Measurements from ENCODE around the gene SUSD6.

SUSD6 gene

GRCh38 chr14:69611172-69612013, at the start of gene SUSD6:
Gene SUSD6, plus strand, starts transcription at chr14:69611596. Its CDS starts 46,997 bp downstream, at chr14:69658593.
- peak; percentile 81 for DNase-seq (ENCODE audit: low read depth)

- DNase-seq (ENCODE audit: low read depth) = no peak
Measured at GRCh38 chr14:69561893-69562292, 49.5 kb upstream of the SUSD6 start.

DNA sequence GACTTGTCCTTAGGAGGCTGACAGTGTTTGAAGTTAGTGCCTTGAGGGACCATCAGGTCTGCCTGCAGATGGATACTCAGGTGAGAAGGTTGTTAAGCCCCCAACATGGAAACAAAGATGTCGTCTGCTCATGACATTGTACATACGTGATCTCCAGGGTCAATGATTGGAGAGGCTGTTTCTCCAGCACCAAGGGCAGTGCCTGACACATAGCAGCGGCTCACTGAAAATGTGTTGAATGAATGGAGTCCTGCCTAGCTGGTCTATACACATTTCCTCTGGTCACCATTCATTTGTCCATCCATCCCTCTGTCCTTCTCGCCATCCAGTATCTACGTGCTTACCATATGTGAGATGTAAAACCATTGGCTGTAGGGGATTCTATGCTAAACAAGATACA, 43.8 kb upstream of the SUSD6 start:
- DNase-seq (ENCODE audit: low read depth) = no peak

- no peak for DNase-seq (ENCODE audit: low read depth)
Measured at GRCh38 chr14:69569859-69570258, 41.5 kb upstream of the SUSD6 start.

- no peak for DNase-seq (ENCODE audit: low read depth)
Measured at GRCh38 chr14:69570836-69571330, 40.5 kb upstream of the SUSD6 start.

DNA sequence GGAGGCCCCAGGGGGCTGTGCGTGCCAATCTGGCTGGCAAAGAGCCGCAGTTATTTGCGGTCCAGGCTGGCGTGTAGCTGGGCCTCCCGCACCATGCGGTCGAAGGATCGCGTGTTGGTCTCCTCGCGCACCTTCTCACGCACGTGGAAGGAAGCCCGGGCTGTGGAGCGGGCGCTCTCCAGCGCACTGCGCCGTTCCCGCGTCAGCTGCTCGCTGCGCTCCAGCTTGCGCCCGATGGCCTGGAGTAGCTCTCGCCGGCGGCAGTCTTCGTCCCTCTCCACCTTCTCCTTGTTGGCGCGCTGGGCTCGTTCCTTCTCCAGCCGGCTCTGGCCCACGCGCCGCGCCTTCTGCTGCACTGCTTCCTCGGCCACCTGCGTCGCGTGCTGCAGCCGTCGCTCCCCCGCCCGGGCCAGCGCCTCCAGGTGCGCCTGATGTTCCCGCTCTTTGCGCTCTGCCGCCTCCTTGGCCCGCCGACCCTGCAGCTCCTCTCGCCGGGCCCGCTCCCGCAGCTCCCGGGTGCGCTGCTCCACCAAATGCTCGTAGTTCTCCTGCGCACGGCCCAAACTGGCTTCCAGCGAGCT, 39.9 kb upstream of the SUSD6 start:
- DNase-seq (ENCODE audit: low read depth) = no peak

DNA sequence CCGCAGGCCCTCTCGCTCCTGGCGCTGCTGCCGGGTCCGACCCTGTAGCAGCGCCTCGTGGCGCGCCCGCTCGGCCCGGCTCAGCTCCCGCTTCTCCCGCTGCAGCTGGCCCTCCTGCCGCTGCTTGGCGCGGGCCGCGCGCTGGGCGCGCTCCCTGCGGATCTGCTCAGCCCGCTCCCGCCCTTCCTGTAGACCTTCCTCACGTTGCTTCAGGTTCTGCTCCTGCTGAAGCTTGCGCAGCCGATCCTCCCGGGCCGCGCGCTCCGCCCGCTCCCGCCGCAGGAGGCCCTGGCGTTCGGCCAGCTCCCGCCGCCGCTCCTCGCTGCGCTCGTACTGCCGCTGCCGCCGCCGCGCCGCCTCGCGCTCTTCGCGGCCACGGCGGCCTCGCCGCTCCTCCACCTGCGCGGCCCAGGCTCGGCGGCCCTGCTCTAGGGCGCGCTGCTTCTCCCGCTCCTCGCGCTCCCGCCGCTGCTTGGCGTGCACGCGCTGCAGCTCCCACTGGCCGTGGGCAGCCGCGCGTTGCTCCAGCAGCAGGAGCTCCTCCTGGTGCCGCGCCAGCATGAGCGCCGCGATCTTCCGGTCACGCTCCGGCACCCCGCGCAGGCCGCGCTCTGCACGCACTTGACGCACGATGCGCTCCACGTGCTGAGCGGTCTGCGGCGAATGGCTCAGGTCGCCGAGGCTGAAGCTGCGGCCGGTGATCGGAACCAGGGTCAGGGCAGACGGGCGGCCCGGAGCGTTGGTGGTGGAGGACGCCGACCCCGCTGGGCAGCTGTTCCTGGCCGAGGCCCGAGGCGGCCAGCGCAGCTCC, 39.2 kb upstream of the SUSD6 start:
- peak; percentile 24 for DNase-seq (ENCODE audit: low read depth)

DNA sequence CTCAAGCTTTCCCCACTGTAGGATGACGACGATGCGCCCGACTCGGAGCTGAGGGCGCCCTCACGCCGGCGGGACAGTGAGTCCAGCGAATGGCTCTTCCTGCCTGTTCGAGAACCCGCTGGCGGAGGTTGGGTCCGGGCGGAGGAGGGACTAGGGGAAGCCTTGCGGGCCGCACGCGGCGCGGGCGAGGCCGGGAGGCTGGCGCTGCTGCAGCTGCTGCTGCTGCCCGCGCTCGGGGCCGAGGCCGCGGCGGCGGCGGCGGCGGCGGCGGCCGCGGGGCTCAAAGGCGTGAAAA, 38.6 kb upstream of the SUSD6 start:
- DNase-seq (ENCODE audit: low read depth) = no peak

GRCh38 chr14:69573205-69573830, 38.1 kb upstream of the SUSD6 start:
- no peak for DNase-seq (ENCODE audit: low read depth)

- DNase-seq (ENCODE audit: low read depth) = no peak
Measured at GRCh38 chr14:69573831-69574262, 37.5 kb upstream of the SUSD6 start.

DNA sequence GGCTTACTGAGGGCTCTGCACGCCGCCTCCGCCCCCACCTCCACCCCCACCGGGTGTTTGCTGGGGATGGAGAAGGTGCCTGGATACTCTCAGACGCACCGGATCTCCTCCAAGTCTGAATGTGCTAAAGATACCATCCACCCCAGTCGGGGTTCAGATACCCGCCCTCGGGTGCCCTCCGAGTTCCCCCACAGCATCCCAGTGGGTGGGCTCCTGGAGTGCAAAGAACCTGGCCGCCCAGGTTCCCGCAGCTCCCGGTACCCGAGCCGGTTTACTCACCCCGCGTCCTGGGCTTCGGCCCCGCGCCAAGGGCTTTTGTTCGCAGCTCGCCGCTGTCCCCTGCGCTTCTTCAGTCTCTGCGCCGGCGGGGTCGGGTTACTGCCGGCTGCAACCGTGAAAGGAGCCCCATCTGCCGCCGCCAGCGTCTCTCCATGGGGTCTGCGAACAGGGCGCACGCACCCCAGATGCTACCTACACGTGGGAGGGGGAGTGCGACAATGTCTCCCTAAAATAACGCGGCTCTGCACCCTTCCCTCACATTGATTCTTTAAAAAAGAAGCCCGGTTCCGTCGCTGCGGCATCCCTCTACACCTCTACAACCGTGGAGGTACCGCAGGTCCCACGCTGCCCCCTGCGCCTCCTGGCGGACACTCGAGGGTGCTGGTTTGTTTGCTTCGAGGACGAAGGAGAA, 37.0 kb upstream of the SUSD6 start, which contains the start of gene CCDC177:
Gene CCDC177 (minus strand): TSS at position 609 of the 691 bp plus-strand sequence. CDS start 1,249 bp downstream, outside the sequence.
- DNase-seq (ENCODE audit: low read depth) = peak; percentile 29

DNA sequence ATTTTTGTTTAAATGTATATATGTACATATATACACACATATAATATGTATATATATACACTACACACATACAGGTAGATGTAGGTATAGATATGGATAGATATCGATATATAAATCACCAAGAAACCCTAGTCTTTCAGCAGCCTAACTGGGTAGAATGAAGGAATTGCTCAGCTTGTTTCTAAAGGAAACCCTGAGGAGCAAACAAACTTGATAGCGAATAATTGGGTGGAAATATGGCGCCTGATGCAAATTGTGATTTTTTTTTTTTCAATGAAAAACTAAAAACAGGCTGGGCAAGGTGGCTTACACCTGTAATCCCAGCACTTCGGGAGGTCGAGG, 36.5 kb upstream of the SUSD6 start:
- DNase-seq (ENCODE audit: low read depth) = no peak

- no peak for DNase-seq (ENCODE audit: low read depth)
Measured at GRCh38 chr14:69579476-69579875, 31.9 kb upstream of the SUSD6 start.

- DNase-seq (ENCODE audit: low read depth) = peak; percentile 100
Measured at GRCh38 chr14:69580009-69580577, 31.3 kb upstream of the SUSD6 start.

- DNase-seq (ENCODE audit: low read depth) = no peak
Measured at GRCh38 chr14:69581316-69581935, 30.0 kb upstream of the SUSD6 start.

GRCh38 chr14:69582212-69582611, 29.2 kb upstream of the SUSD6 start:
- no peak for DNase-seq (ENCODE audit: low read depth)

DNA sequence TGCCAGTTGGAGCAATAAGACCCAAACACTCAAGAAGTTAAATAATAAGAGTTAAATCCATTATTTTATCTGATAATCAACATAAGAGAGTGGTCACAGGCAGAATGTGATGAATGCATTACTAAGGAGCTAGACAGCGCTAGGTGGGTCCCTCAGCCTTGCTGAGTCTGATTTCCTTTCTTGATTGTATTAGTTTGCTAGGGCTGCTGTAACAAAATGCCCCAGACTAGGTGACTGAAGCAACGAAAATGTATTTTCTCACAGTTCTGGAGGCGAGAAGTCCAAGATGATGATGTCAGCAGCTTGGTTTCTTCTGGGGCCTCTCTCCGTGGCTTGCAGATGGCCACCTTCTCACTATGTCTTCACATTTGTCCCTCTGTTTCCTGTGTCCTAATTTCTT, 28.6 kb upstream of the SUSD6 start:
- DNase-seq (ENCODE audit: low read depth) = no peak

DNA sequence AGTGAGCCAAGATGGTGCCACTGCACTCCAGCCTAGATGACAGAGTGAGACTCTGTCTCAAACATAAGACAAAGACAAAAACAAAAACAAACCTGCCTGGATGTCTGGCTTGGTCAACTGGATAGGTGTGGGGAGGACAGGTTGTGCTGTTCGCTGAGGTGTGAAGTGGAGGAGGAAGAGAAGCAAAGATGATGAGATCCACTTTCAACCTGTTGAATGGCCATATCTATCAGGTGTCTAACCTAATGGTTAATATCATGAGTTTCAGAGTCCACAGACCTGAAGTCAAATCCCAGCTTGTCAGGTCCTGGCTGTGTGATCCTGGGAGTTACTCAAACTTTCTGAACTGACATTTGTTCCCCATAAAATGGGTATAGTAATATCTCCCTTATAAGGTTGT, 27.0 kb upstream of the SUSD6 start:
- no peak for DNase-seq (ENCODE audit: low read depth)

GRCh38 chr14:69586404-69586803, 25.0 kb upstream of the SUSD6 start:
- DNase-seq (ENCODE audit: low read depth) = no peak

GRCh38 chr14:69587389-69587788, 24.0 kb upstream of the SUSD6 start:
- DNase-seq (ENCODE audit: low read depth) = no peak

- no peak for DNase-seq (ENCODE audit: low read depth)
Measured at GRCh38 chr14:69591317-69591716, 20.1 kb upstream of the SUSD6 start.

Data from amniotic epithelial cell (primary cell).